SH-SY5Y (cell line): ENCODE data around the gene DCDC1.

Source experiments
- GATA2 ChIP-seq: IDR thresholded peaks from 2 replicates; pipeline ENCODE4 v1.6.1; 2011; ENCODE audit warnings: mild to moderate bottlenecking, low read depth, low read length
- GATA3 ChIP-seq: IDR thresholded peaks from 2 replicates; pipeline ENCODE4 v1.6.1; 2011; ENCODE audit warnings: low read depth, mild to moderate bottlenecking, low read length, moderate library complexity

- TF ChIP-seq GATA2 (no peak), GATA3 (no peak)
Measured at GRCh38 chr11:30991802-30992512, 377.6 kb downstream of the DCDC1 start.
